ENCODE data around the gene C8B.

DNA sequence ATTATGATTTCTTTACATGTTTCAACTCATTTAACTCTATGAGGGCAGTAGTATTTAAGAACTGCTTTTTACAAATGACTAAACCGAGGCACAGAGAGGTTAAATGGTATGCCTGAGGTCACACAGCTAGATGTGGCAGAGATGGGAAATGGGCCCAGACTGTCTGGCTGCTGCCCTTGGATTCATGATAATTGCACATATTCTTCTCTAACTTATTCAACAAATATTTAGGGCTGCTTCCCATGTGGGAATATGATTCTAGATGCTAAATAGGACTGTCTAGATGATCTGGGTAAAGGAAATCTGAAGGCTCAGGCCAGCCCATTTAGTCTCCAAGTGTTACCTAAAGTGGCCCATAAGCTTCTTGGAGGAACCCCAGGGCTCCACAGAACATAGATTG is 85.0 kb downstream of the C8B start:
- TF ChIP-seq, protein P1, sequence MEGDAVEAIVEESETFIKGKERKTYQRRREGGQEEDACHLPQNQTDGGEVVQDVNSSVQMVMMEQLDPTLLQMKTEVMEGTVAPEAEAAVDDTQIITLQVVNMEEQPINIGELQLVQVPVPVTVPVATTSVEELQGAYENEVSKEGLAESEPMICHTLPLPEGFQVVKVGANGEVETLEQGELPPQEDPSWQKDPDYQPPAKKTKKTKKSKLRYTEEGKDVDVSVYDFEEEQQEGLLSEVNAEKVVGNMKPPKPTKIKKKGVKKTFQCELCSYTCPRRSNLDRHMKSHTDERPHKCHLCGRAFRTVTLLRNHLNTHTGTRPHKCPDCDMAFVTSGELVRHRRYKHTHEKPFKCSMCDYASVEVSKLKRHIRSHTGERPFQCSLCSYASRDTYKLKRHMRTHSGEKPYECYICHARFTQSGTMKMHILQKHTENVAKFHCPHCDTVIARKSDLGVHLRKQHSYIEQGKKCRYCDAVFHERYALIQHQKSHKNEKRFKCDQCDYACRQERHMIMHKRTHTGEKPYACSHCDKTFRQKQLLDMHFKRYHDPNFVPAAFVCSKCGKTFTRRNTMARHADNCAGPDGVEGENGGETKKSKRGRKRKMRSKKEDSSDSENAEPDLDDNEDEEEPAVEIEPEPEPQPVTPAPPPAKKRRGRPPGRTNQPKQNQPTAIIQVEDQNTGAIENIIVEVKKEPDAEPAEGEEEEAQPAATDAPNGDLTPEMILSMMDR (IDR thresholded peaks at IDR 0.05; ENCODE audit: insufficient read depth, low read length), result no peak
- TF ChIP-seq POLR2AphosphoS5 (IDR thresholded peaks at IDR 0.05; ENCODE audit: low read depth) (no peak), SPI1 (IDR thresholded peaks at IDR 0.05; ENCODE audit: borderline replicate concordance, low read depth) (no peak), GABPA (IDR thresholded peaks at IDR 0.05; ENCODE audit: low read depth) (no peak)
- TF ChIP-seq, protein P2, sequence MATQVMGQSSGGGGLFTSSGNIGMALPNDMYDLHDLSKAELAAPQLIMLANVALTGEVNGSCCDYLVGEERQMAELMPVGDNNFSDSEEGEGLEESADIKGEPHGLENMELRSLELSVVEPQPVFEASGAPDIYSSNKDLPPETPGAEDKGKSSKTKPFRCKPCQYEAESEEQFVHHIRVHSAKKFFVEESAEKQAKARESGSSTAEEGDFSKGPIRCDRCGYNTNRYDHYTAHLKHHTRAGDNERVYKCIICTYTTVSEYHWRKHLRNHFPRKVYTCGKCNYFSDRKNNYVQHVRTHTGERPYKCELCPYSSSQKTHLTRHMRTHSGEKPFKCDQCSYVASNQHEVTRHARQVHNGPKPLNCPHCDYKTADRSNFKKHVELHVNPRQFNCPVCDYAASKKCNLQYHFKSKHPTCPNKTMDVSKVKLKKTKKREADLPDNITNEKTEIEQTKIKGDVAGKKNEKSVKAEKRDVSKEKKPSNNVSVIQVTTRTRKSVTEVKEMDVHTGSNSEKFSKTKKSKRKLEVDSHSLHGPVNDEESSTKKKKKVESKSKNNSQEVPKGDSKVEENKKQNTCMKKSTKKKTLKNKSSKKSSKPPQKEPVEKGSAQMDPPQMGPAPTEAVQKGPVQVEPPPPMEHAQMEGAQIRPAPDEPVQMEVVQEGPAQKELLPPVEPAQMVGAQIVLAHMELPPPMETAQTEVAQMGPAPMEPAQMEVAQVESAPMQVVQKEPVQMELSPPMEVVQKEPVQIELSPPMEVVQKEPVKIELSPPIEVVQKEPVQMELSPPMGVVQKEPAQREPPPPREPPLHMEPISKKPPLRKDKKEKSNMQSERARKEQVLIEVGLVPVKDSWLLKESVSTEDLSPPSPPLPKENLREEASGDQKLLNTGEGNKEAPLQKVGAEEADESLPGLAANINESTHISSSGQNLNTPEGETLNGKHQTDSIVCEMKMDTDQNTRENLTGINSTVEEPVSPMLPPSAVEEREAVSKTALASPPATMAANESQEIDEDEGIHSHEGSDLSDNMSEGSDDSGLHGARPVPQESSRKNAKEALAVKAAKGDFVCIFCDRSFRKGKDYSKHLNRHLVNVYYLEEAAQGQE (IDR thresholded peaks at IDR 0.05; ENCODE audit: insufficient replicate concordance, low read depth), result no peak
